NCI-H345 (cell line): ENCODE data around the gene PYGO1.
"Not testable (repeated sequence)": the region's sequence is repeated elsewhere in the genome, so short reads cannot be mapped to it uniquely, and the experiment has no call there.

Source experiments
- DNase-seq: peaks from one replicate; lab custom pipeline; 2025; lab: John Stamatoyannopoulos, UW

PYGO1 gene

DNA sequence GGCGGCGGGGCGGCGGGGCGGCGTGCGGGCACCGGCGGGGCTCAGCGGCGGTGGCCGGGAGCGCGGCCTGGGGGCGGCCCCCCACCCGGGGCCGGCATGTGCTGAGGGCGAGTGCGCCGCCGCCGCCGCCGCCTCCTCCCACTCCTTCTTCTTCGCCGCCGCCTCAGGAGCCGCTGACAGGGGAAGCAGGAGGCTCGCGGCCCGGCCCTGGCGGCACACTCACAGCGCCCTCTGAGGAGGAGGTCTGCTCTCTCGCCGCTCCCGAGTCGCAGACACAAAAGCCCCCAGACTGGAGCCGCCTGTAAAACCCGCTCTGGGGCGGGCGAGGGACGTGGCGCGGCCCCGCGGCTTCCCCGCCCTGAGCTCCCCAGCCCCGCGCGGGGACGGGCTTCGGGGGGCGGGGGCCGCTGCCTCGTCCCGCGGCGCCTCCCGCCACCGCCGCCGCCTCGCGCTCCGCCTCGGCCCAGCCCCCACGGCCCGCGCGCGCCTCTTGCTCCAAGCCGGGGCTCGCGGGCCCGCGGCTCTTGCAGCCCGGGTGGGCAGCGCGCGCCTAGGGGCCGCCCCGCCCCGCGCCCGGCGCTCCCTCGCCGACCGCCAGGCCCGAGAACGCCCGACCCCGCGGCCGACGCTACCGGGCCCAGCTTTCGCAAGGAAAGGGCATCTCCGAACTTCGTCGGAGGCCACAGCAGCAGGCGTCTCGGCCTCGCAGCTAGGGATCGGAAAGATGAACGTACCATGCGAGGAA lies at the start of gene PYGO1:
Gene PYGO1 (minus strand): TSS at position 276 of the 745 bp plus-strand sequence. CDS start 462 bp downstream, outside the sequence.
- DNase-seq = peak; percentile 57

GRCh38 chr15:55637086-55637485 lies 48.9 kb upstream of the PYGO1 start:
- DNase-seq = no peak

GRCh38 chr15:55633731-55634130 lies 45.6 kb upstream of the PYGO1 start:
- DNase-seq = no peak

DNA sequence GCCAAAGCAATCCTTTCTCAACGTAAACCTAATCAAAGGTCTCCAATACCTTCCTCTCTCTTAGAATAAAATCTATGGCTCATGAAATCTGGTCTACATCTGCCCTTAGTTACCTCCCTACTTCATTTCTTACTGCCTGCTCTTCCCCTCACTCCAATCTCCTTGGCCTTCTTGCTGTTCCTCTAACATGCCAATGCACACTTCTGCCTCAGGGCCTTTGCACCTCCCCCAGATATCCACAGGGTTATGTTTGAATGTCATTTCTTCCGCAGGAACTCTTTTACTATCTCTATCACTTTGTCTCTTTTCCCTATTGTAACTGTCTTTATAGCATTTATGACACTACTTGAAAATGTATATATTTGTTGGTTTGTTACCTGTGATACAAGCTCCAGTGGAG lies 44.3 kb upstream of the PYGO1 start:
- DNase-seq = no peak

DNA sequence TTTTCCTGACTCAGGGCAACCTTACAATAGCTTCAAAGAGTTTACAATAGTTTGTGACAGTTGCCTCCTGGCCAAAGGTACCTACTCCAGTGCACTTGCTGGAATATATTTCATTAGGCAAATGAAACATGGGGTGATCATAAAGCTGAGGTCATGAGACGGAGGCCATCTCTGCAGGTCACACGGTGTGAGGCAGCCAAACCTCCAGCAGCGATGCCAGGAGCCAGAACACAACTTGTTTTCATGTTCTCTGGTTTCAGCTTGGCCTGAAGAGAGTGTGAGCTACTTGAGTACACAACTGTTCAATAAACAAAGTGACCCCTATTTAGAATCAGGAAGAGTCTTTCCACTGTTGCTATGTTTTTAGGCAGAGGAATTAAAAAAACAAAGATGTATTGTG lies 42.7 kb upstream of the PYGO1 start:
- no peak for DNase-seq

GRCh38 chr15:55628369-55628730 lies 40.2 kb upstream of the PYGO1 start:
- DNase-seq = no peak

GRCh38 chr15:55627730-55628368 lies 39.7 kb upstream of the PYGO1 start:
- DNase-seq = no peak

GRCh38 chr15:55619783-55620182 lies 31.6 kb upstream of the PYGO1 start:
- DNase-seq = no peak

- no peak for DNase-seq
These were observed 30.2 kb upstream of the PYGO1 start for GRCh38 chr15:55618387-55618786.

GRCh38 chr15:55615445-55615844 lies 27.3 kb upstream of the PYGO1 start:
- no peak for DNase-seq

DNA sequence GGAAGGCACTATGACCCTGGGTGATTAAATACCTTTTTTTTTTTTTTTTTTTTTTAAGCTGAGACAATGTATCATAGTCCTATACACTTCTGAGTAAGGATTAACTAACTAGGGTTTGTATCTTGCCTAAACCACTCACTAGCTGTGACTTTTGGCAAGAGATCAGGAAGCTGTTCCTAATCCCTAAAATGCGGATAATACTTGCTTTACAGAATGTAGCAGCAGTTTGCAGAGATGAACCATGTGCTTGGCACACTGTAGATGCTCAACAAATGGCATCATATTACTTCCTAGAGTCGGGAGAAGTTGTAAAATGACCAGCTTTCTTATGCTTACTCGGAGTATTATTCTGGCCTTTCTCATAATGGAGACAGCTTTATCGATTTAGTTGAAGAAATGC lies 25.6 kb upstream of the PYGO1 start:
- DNase-seq = no peak

- DNase-seq = no peak
These were observed 18.1 kb upstream of the PYGO1 start for GRCh38 chr15:55606214-55606613.

GRCh38 chr15:55601374-55601773 lies 13.2 kb upstream of the PYGO1 start:
- no peak for DNase-seq

DNA sequence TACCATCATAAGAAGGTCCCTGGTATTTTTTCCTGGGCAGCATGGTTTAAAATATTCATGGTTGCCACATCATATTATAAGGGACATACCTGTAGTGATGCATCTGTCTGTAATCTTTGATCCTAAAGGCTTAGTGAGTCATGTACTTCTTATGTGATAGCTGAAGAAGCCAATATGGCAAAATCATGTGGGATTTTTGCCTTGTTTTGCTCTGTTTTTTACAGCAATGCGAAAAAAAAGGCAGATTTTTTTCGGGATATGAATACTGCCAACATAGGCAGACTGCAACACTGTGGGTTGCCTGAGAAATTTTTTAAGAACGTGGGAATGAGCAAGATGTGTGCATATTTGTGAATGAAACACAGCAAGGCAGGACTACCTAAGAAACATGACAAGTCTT lies 11.3 kb upstream of the PYGO1 start:
- no peak for DNase-seq

DNA sequence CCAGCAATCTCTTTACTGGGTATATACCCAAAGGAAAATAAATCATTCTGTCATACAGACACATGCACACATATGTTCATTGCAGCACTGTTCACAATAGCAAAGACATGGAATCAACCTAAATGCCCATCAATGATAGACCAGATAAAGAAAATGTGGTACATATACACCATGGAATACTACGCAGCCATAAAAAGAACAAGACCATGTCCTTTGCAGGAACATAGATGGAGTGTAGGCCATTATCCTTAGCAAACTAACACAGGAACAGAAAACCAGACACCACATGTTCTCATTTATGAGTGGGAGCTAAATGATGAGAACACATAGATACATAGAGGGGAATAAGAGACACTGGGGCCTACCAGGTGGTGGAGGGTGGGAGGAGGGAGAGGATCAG lies 4.9 kb upstream of the PYGO1 start:
- DNase-seq = not testable (repeated sequence)

DNA sequence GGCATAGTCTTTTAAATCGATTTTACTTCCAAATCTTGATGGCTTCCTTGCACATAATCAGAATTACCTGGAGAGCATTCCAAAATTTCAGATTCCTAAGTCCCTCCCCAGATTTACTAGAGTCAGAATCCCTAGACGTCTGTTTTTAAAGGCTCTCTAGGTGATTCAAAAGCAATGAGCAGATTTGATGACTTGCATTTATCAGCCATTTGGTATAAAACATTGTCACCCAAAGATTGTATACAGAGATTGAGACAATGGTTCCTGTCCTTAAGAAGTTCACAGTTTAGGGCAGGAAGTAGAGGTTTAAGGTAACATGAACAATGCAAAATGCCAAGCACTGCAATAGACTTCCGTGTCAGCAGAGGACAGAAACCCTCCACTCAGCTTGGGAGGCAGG lies 2.6 kb upstream of the PYGO1 start:
- no peak for DNase-seq

DNA sequence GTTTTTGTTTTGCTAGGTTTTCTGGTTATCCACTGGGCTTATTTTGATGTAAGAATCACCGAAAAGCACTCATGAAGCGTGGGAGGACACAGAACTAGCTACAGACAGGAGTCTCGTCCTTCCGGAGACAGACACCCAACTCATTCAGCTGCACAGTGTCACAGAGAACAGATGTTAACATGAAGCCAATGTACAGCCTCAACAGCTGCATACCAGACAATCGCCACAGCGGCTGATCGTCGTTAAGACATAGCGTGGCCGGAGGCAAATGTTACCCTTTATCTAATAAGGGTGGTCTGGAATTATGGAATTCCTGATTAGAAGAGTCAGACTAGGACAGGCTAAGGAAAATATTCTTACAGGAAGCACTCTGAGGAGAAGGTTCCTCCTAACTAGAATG lies 1.1 kb upstream of the PYGO1 start:
- no peak for DNase-seq

DNA sequence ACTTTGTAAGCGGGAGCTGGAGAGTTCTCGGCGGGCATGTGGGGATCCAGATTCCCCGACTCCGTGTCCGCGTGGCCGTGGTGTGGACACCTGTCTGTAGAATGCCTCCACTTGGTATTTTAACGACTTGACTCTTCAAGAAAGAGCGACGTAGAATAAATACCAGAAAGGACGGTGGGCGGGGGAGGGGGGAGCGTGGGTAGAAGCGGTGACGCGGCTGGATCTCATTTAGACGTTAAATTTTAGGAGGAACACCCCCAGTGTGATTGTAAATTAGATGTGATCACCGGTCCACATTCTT lies 620 bp upstream of the PYGO1 start:
- DNase-seq = no peak

DNA sequence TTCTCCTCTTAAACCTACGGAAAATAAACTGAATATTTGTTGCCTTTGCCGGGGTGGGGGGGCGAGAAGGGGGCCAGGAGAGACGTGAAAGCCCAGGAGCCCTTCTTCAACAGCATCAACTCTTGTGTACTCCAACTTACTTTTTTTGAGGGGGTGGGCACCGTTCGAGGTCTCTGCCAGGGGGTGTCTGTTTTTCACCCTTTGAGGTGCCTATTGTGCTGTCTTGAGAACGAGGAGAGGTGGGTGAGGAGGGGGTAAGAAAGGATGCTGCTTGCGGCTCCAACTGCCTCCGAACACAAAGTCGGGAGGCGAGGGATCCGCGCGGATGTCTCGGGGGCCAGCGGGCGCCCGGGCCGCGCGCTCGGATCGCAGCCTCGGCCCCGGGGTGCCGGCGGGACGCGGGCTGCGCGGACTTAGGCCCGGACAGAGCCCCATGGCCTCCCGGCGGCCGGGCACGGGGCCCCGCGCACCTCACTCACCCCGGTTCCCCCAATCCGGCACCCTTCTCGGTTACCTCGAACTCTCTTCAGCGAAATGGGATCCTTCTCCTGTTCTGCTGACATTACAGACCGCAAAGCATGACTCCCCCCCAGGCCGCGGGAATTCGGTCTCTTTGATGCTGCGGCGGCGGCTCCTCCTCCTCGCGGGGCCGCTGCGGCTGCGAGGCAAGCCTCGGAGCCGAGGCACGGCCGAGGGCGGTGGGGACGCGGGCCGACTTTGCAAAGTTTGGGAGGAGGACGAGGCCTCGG lies 650 bp downstream of the PYGO1 start:
- DNase-seq = no peak

DNA sequence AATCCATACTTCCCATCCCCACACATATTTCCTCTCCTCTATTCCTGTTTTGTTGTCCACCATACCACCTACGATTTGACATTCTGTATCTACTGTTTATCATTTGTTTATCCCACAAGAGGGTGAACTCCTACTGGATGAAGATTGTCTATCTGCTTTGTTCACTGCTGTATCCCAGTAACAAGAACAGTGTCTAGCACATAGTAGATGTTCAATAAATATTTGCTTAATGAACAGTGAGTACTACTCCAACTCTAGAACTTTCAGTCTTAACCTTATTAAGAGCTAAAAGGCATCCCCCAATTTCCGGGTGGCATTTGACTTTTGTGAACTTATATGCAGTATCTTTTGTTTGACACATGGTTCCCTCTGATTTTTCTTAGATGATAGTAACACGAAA lies 1.3 kb downstream of the PYGO1 start:
- DNase-seq = no peak

DNA sequence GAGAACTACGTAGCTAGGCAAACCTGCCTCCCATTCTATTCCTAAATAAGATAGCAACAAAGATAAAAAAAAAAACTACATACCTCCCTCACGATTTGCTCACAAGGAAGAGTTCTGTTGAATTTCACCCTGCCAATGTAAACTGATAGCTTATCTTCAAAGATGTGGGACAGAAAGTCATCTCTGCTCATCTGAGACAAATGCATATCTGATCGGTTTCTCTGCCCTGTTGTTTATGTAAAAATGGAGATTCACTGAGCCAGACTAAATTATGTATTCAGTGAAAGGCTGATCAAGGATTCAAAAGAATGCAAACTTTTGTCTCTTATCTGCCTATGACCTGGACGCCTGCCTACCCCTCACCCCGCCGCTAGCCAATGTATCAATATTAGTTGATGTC lies 11.2 kb downstream of the PYGO1 start:
- DNase-seq = no peak

DNA sequence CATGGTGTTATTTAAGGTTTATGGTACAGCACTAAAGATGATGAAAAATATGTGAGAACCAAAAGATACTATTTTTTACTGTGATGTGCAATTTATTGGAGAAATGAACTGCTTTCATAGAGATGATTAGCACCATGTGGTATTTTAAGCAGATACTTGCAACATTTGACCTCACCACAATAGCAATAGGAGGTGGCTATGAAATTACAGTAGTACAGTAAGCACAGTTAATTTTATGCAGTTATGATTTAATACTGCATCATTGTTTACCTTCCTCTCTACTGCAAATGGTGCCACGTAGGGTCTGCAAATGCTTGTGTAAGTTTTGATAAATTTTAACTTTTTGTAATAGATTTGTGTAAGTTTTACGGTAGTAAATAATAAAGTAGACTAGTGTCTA lies 14.0 kb downstream of the PYGO1 start:
- DNase-seq = no peak

- no peak for DNase-seq
These were observed 14.9 kb downstream of the PYGO1 start for GRCh38 chr15:55573224-55573623.
